ENCODE results near the gene SLC34A1. TPM values are rescaled to one million over a fixed set of nuclear protein-coding genes. Genes with fewer than 3 reads are reported as not detected.

Gene SLC34A1
- polyA plus RNA-seq, 10 donors: 0.08 to 0.20 (median 0.14) TPM; not detected in 7

GRCh38 chr5:177431317-177432142 is 47.3 kb downstream of the SLC34A1 start:
- DNase-seq: no peak

- no peak for DNase-seq
These were observed 48.1 kb downstream of the SLC34A1 start for GRCh38 chr5:177432143-177432838.

DNA sequence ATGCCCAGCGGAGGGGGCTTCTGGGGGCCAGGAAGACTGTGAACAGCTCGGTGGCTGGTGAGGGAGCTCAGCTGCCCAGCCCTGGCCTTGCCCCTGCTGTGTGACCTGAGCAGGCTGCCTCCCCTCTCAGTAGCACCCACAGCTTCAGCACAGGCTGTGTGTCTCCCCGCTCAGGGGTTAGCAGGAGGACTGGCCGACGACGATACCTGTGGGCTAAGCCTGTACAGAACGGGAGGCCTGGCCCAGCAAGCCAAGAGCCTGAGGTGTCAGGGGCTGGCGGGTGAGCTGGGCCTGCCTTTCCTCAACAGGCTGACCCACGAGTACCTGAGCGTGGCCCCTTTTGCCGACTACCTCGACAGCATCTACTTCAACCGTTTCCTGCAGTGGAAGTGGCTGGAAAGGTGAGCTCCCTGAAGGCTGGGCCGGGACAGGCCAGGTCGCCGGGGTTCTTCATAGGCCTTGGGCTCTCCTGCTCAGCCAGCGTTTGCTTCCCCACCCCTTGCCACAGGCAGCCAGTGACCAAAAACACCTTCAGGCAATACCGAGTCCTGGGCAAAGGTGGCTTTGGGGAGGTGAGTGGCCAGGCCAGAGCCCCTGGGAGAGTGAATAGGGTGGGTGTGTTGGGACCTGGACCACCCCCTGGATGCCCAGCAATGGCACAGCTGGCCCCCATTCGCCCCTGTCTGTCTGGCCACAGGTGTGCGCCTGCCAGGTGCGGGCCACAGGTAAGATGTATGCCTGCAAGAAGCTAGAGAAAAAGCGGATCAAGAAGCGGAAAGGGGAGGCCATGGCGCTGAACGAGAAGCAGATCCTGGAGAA is 48.8 kb downstream of the SLC34A1 start:
- no peak for DNase-seq

DNA sequence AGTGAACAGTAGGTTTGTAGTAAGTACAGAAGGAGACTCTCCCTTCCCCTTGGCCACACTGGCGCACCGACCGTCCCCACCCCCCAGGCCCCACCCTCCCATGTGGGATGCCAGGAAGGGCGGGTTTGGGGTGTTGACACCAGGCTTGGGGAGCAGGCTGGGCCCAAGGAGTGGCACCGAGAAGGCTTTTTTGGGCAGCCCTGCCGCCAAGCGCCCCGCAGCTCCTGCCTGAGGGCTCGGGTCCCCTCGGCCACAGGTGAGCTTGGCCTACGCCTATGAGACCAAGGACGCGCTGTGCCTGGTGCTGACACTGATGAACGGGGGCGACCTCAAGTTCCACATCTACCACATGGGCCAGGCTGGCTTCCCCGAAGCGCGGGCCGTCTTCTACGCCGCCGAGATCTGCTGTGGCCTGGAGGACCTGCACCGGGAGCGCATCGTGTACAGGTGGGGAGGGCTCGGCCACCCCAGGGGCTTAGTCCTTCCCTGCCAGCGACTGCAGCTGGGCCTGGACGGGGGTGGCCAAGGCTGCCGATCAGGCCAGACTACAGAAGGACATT is 49.5 kb downstream of the SLC34A1 start:
- DNase-seq: no peak

DNA sequence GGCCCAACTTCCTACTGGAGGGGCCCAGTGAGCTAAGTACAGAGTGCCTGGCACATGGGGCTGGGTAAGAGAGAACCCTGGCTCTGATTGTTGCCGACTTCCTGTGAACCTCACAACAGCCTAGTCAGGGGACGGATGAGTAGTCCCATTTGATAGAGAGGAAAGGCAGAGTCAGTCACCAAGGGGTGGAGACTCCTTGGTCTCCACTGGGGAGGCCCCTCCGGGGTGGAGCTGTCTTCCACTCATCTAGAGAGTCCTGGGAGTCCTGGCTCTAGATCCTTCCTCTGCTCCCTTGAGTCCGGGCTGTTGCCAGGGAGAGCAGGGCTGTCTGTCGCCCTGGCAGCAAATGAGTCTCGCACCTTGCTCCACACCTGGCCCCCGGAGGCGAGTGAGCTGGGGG is 50.2 kb downstream of the SLC34A1 start:
- no peak for DNase-seq

DNA sequence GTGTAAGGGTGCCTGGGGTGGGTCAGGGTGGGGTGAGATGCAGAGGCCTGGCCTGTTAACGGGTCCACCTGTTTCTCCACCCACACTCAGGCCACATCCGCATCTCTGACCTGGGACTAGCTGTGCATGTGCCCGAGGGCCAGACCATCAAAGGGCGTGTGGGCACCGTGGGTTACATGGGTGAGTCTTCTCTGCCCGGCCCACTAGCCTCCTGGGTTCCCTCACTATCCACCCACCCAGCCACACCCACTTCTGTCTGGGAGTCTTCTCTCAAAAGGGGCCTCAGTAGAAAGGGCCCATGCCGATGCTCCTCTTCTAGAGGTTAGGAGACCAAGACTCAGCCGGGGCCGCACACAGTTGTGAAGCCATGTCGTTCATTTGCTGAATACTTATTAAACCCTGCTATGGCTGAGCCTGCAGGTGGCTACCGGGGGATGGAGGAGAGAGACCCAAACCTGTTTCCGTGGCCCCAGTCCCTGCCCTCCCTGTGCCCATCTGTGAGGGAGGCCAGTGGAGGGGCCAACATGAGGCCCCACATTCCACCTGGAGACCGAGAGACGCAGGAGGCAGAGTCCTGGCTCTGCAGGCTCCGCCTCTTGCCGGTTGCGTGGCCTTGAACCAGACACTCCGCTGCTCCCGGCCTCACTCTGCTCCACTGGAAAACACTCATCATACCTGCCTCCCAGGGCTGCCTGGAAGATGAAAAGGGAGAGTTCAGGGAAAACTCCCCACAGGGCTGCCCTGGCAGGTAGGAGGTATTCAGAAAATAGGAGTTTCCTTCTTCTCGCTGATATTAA is 50.9 kb downstream of the SLC34A1 start:
- DNase-seq: no peak

DNA sequence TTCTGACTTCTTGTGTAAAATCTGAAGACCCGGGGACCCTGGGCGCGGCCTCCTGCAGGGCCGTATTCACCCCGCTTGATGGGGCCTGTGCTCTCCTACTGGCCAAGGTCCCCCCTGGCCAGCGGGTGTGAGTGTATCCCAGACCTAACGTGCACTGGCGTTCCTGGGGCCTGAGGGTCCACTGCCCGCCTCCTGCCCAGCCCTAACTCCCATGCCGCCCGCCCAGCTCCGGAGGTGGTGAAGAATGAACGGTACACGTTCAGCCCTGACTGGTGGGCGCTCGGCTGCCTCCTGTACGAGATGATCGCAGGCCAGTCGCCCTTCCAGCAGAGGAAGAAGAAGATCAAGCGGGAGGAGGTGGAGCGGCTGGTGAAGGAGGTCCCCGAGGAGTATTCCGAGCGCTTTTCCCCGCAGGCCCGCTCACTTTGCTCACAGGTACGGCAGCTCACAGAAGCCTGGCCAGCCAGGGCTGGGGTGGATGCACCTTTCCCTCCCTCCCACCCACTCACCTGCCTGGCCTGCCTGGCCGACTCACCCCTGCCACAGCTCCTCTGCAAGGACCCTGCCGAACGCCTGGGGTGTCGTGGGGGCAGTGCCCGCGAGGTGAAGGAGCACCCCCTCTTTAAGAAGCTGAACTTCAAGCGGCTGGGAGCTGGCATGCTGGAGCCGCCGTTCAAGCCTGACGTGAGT is 51.8 kb downstream of the SLC34A1 start:
- no peak for DNase-seq

- no peak for DNase-seq
These were observed 53.4 kb downstream of the SLC34A1 start for GRCh38 chr5:177437623-177438022.

- no peak for DNase-seq
These were observed 54.2 kb downstream of the SLC34A1 start for GRCh38 chr5:177438468-177438867.

DNA sequence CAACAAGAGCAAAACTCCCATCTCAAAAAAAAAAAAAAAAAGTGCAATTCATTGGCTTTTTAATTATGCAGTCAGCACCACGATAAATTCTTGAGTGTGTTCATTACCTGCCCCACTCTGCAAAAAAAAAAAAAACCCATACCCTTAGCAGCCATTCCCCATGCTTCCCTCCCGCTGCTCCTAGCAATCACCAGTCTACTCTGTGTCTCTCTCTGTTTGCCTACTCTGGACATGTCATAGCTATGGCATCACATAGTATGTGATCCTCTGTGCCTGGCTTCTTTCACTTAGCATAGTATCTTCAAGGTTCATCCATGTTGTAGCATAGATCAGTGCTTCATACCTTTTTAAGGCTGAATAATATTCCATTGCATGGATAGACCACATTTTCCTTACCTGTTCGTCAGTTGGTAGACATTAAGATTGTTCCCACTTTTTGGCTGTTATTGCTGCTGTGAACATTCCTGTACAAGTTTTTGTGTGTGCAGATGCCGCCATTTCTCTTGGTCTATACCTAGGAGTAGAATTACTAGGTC is 55.4 kb downstream of the SLC34A1 start:
- DNase-seq: no peak

DNA sequence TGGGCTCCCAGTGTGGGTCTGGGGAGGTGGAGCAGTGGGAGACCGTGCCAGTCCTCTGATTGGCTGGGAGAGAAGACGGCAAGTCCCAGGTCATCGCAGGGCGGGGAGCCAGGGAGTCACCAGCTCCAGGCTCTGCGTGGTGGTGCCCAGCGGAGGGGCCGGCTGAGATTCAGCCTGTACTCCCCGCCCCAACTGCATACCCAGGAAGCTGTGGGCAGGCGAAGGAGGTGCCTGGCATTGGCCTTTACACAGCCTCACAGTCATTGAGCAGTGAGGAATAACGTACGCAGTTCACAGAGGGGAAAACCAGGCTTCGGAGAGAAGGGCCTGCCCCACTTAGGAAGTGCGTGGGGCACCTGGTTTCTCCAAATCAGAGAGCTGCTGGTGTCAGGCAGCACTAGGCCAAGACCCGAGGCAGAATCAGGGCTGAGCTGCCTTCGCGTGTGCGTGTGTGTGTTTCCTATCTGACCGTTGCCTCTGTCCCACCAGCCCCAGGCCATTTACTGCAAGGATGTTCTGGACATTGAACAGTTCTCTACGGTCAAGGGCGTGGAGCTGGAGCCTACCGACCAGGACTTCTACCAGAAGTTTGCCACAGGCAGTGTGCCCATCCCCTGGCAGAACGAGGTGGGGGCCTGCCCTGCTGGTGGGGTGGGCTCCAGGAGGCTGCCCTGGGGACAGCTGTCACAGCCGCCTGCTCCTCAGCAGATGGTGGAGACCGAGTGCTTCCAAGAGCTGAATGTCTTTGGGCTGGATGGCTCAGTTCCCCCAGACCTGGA is 56.2 kb downstream of the SLC34A1 start:
- no peak for DNase-seq

DNA sequence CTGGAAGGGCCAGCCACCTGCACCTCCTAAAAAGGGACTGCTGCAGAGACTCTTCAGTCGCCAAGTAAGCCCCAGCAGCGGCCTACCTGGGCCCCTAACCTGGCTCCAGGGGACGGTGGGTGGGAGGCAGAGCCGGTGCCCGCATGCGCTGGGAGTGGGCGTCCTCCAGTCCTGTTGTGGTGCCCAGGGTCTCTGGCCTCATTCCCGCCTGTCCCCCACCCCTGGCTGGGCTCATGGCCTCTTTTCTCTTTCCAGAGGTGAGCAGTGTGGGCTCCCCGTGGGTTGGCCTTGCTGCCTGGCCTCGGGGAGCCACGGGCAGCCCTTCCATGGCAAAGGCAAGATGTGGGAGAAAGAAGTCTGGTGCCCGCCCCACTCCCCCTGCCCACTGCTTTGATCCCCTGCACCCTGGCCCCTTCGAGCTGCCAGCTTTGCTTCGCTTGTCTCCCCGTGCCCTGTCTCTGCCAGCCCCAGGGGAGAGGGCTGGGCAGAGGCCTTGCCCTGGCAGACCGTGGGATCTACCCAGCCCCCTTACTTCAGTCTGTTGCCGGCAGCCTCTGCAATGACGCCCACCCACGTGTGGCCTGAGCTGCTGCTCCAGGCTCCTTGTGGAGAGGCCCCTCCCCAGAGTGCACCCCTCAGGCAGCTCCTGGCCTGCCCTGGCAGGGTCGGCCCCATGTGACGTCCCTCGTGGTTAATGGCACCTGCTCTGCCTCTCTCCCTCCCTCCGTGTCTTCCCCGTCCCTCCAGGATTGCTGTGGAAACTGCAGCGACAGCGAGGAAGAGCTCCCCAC is 57.0 kb downstream of the SLC34A1 start:
- DNase-seq: no peak

- no peak for DNase-seq
These were observed 58.0 kb downstream of the SLC34A1 start for GRCh38 chr5:177442066-177442826.

- DNase-seq: no peak
These were observed 59.1 kb downstream of the SLC34A1 start for GRCh38 chr5:177443144-177443983.

- DNase-seq: no peak
These were observed 60.1 kb downstream of the SLC34A1 start for GRCh38 chr5:177444106-177445051.
